RWPE1 (cell line): ENCODE measurements around the gene IFNA13.

Experiments
- CTCF ChIA-PET: fragments of 350-600 bp; sonication (Branson Sonifier 250); formaldehyde crosslinking; extraction: SDS; loops from one replicate; lab custom pipeline; 2021; lab: Yijun Ruan, JAX
- POLR2A ChIA-PET: fragments of 400-600 bp; formaldehyde crosslinking; extraction: SDS; loops from one replicate; lab custom pipeline; 2020; ENCODE audit warnings: antibody characterized with exemption; ENCODE audit not compliant: low non-redundant PET; lab: Yijun Ruan, JAX
- DNase-seq: peaks from one replicate; pipeline ENCODE4 v3.0.0; 2012; ENCODE audit warnings: low spot score
- H3K27ac ChIP-seq: fragments of 450-650 bp; 2 replicates; pipeline ENCODE4 v1.5.1; 2017
- CTCF ChIP-seq: fragments of 450-650 bp; conservative IDR thresholded peaks from 2 replicates; pipeline ENCODE4 v1.5.1; 2017; ENCODE audit warnings: low read depth, mild to moderate bottlenecking

Gene IFNA13

GRCh38 chr9:21322911-21323461 lies 44.9 kb downstream of the IFNA13 start:
- POLR2A ChIA-PET: no interaction called here
- TF ChIP-seq CTCF: no peak
- H3K27ac ChIP-seq: no peak overlapping the region
- CTCF ChIA-PET: interaction anchor here (0.7 to 1.5 kb wide), 2 partner anchors 112 to 231 kb away, joined by 5 read pairs; no protein-coding TSS in a partner anchor
- no peak for DNase-seq

DNA sequence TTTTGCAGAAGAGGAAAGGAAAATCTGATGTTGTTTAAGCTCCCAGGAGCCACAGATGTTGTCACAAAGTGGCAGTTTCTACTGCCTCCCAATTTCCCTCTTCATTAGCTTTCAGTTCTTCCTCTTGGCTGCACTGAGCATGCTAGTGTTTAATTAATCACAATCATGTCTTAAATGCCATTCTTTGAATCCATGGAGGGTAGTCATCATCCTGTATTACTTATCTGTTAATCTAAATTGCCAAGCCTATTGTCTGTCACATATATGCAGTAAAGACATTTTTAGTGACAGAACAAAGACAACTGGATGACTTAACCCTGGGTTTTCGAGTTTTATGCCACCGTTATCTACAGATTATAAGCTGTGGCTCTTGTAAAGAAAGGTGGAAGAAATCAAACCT lies 47.4 kb downstream of the IFNA13 start:
- no peak overlapping the region for H3K27ac ChIP-seq
- no peak for DNase-seq
- ChIA-PET CTCF (no interaction called here), POLR2A (no interaction called here)
- no peak for TF ChIP-seq CTCF

DNA sequence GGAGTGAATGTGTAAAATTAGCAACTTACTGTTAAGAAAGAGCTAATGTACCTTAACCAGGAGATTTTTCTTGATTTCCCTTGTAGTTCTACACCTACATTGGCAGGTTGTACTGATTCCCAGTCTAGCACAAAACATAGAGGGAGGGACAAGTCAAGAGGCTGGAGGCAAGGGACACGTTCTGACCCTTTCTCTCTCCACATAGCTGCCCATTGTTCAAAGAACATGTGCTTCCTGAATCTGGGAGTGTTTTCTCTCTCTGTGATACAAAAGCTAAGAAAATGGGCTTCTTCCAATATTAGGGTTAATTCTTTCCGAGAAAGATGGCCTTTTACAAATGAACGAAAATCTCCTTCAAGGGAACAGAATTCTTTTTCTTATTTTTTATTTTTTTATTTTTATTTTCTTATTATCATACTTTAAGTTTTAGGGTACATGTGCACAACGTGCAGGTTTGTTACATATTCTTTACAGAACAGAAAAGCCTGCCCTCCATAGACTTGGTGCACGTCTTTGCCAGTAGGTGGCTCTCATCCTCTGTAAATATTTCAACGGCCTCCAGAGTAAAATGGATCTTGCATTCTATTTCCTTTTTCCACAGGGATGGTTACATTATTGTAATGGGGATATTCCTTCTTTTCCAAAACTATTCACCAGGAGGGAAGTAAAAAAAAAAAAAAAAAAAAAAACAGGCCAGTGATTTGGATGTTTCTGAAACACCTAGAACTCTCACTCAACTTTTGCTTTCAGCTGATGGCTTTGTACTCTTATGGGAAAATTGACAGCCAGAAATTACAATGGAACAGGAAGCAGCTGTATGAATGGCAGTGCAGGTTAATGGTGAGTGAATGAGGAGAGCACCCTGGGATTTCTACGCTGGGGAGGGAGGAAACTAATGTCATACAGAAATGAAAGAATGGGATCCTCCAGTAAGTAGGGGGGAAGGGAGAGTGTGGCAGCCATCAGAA lies 49.6 kb downstream of the IFNA13 start:
- ChIA-PET POLR2A (interaction anchor here (0.6 kb wide), 1 partner anchor 463 kb away, joined by 4 read pairs; no protein-coding TSS in a partner anchor), CTCF (interaction anchor here (0.5 to 1.4 kb wide), 31 partner anchors 10 to 1922 kb away, joined by 3 to 12 read pairs (median 3); partner anchors contain the start of gene IFNA14)
- DNase-seq: peak; percentile 39
- TF ChIP-seq CTCF: peak; percentile 92
- H3K27ac ChIP-seq: no peak overlapping the region
